ENCODE data around the gene PNMA8C. TPM values are rescaled to one million over a fixed set of nuclear protein-coding genes. Genes with fewer than 3 reads are reported as not detected.

The PNMA8C gene
- total RNA-seq, 4 donors from 2014 or later, result not detected

DNA sequence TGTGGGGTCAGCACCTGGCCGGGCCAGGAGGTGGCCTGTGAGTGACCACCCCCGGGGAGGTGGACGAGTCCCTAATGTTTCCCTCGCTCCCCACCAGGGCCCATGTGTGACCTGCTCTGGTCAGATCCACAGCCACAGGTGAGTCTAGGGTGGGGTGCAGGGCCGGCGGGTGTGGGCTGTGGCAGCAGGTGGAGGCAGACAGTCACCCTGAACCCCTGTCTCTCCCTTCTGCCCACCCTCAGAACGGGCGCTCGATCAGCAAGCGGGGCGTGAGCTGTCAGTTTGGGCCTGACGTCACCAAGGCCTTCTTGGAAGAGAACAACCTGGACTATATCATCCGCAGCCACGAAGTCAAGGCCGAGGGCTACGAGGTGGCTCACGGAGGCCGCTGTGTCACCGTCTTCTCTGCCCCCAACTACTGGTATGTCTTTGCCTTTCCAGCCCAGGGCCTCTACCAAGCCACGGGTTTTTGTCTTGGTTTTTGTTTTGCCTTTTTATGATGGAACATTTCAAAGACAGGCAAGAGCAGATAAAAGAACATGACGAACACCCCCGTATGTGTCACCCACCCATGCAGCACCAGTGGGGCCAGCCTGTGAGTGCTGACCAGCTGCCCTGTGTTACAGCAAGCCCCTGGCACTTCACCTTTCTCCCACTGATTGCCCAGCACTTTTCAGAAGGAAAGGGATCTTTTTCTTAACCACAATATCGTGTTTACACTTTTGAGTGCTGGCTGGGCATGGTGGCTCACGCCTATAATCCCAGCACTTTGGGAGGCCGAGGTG, 40.2 kb downstream of the PNMA8C start:
- no peak for DNase-seq (ENCODE audit: low spot score)

DNA sequence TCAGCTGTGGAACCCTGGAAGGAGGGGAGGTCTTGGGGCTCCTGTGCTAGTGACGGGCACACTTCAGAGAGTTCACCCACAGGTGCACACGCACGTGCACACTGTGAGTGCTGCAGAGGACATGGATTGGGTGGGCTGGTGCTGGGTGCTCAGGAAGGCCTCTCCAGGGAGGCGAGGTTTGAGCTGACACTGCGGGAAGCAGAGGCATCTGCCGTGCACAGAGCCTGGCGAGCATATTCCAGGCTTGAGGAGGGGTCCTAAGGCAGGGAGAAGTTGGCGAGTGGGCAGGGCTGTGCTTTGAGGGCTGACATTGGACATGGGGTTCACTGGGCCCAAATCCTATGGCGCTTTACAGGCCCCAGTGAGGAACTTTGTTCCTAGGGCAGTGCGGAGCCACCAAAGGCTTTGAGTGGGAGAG, 41.0 kb downstream of the PNMA8C start:
- no peak for ATAC-seq (ENCODE audit: low FRiP score)
- DNase-seq (ENCODE audit: low spot score), result no peak
- TF ChIP-seq, protein P1, sequence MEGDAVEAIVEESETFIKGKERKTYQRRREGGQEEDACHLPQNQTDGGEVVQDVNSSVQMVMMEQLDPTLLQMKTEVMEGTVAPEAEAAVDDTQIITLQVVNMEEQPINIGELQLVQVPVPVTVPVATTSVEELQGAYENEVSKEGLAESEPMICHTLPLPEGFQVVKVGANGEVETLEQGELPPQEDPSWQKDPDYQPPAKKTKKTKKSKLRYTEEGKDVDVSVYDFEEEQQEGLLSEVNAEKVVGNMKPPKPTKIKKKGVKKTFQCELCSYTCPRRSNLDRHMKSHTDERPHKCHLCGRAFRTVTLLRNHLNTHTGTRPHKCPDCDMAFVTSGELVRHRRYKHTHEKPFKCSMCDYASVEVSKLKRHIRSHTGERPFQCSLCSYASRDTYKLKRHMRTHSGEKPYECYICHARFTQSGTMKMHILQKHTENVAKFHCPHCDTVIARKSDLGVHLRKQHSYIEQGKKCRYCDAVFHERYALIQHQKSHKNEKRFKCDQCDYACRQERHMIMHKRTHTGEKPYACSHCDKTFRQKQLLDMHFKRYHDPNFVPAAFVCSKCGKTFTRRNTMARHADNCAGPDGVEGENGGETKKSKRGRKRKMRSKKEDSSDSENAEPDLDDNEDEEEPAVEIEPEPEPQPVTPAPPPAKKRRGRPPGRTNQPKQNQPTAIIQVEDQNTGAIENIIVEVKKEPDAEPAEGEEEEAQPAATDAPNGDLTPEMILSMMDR (IDR thresholded peaks at IDR 0.05), result no peak

More for the DNA sequence above, 40.2 kb downstream of the PNMA8C start:
- ATAC-seq (ENCODE audit: low FRiP score), result no peak
- TF ChIP-seq, protein P1 (IDR thresholded peaks at IDR 0.05), result no peak

GRCh38 chr19:46386996-46387712, 41.6 kb downstream of the PNMA8C start:
- TF ChIP-seq, protein P1 (IDR thresholded peaks at IDR 0.05), result no peak
- ATAC-seq (ENCODE audit: low FRiP score), result no peak
- DNase-seq (ENCODE audit: low spot score), result no peak

GRCh38 chr19:46386151-46386550, 42.6 kb downstream of the PNMA8C start:
- ATAC-seq (ENCODE audit: low FRiP score), result no peak
- TF ChIP-seq, protein P1 (IDR thresholded peaks at IDR 0.05), result no peak
- DNase-seq (ENCODE audit: low spot score), result no peak

DNA sequence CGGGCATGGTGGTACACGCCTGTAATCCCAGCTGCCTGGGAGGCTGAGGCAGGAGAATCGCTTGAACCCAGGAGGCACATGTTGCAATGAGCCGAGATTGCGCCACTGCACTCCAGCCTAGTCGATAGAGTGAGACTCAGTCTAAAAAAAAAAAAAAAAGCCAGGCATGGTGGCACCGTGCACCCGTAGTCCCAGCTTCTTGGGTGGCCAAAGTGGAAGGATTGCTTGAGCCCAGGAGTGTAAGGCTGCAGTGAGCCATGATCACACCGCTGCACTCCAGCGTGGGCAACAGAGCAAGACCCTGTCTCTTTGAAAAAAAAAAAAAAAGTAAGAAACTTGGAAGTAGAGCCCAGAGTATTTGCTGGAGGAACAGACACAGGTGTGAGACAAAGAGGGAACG, 43.1 kb downstream of the PNMA8C start:
- TF ChIP-seq, protein P1 (IDR thresholded peaks at IDR 0.05), result no peak
- DNase-seq (ENCODE audit: low spot score) (no peak), ATAC-seq (ENCODE audit: low FRiP score) (no peak)

GRCh38 chr19:46384396-46384795, 44.3 kb downstream of the PNMA8C start:
- ATAC-seq (ENCODE audit: low FRiP score) (no peak), DNase-seq (ENCODE audit: low spot score) (no peak)
- TF ChIP-seq, protein P1 (IDR thresholded peaks at IDR 0.05), result no peak

Measured in omental fat pad (tissue), 4 donors.